ENCODE results near the gene UACA. TPM values are rescaled to one million over a fixed set of nuclear protein-coding genes. Genes with fewer than 3 reads are reported as not detected.

Gene UACA
- total RNA-seq, 1 donor from 2014 or later: 48.0 TPM

DNA sequence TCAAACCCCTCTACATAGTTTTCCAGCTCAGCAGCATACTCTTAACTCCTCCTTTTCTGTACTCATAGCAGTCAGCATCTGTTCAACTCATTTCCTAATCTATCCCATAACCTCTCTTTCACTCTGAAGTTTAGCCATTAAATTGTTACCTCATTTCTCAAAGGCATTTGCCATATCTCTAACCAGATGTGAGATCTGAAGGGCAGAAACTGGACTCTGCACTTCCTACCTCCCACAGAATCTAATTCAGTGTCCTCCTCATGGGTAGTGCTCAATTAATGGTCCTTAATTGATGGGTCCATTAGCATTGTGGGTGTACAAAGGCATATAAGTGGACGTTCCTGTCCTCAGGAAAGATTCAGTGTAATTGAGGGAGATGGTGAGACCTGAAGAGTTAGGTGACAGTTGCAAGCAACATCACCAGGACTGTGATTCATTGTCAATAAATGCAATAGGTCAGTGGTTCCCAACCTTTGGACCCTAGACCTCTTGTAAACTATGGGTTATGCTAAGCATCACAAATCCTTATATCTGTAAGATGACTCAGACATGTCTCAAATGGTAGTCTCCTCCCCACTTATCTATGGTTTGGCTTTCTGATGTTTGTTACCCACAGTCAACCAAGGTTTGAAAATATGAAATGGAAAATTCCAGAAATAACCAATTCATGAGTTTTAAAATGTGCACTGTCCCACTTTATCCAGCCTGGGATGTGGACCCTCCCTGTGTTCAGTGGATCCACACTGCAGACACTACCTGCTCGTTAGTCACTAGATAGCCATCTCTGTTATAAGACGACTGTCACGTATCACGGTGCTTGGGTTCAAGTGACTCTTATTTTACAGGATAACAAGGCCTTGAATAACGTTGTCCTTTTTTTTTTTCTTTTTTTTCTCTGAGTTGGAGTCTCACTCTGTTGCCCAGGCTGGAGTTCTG, 25.0 kb upstream of the UACA start:
- peak; percentile 71 for DNase-seq (ENCODE audit: low read depth)

GRCh38 chr15:70786996-70787395, 23.6 kb upstream of the UACA start:
- DNase-seq (ENCODE audit: low read depth): no peak

DNA sequence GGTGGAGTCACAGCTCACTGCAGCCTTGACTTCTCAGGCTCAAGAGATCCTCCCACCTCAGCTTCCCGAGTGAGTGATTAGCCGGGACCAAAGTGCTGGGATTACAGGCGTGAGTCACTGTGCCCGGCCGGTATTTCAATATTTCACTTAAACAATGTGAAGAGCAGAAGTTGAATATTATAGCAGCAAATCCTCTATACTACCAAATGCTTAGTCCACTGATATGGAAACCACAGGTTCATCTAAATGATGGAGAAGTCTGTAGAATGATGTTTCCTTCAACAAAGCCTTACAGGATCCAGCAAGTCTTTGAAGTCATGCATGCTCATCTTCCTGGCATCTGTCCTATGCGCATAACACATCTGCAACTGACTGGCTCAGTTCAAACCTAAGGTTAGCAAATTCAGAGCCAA, 20.3 kb upstream of the UACA start:
- peak; percentile 79 for DNase-seq (ENCODE audit: low read depth)

- DNase-seq (ENCODE audit: low read depth): peak; percentile 54
These were observed 19.7 kb upstream of the UACA start for GRCh38 chr15:70783041-70783440.

DNA sequence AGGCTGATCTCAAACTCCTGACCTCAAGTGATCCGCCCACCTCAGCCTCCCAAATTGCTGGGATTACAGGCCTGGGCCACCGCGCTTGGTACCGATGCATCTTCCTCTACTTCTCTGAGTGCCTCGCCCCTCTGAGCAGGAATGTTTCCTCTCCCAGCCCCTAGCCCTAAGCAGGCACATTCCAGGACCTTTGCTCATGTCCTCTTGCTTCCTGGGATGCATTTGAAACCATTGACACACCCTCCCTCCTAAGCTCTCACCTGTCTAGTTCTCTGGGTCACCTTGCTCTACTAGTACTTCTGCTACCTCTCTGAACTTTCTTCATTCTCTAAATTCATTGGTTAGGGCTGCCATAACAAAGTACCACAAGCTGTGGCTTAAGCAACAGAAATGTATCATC, 17.9 kb upstream of the UACA start:
- DNase-seq (ENCODE audit: low read depth): peak; percentile 49

GRCh38 chr15:70778258-70779076, 15.1 kb upstream of the UACA start:
- DNase-seq (ENCODE audit: low read depth): peak; percentile 81

GRCh38 chr15:70777170-70777926, 14.0 kb upstream of the UACA start:
- DNase-seq (ENCODE audit: low read depth): peak; percentile 59

DNA sequence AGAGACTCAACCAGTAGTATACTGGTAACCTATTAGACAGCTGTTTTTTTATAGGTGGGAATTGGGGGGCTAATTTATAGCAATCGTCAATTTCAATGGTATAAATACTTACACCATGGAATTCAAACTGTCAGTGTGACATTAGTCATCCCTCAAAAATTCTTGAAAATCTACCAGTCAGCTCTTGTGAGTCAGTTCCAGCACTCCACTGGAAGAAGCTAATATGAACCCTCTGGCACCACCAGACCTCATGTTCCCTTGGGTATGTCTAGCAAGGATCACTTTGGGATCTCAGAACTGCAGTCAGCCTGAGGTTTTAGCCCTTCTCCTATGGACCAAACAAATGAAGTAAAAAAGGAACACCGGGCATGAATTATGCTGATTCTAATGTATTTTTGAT, 11.8 kb upstream of the UACA start:
- peak; percentile 86 for DNase-seq (ENCODE audit: low read depth)

DNA sequence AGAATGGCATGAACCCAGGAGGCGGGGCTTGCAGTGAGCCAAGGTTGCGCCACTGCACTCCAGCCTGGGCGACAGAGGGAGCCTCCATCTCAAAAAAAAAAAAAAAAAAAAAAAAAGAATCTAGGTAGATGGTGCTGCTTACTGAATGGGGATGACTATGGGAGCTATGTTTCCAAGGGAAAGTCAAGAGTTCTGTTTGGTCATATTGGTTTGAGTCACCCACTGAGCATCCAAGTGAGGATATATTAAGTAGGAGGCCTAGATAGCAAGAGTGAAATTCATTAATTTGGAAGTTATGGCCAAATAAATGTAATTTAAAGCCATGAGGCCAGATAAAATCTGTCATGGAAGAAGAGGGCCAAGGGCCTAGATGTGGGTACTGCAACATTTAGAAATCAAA, 9.0 kb upstream of the UACA start:
- no peak for DNase-seq (ENCODE audit: low read depth)

DNA sequence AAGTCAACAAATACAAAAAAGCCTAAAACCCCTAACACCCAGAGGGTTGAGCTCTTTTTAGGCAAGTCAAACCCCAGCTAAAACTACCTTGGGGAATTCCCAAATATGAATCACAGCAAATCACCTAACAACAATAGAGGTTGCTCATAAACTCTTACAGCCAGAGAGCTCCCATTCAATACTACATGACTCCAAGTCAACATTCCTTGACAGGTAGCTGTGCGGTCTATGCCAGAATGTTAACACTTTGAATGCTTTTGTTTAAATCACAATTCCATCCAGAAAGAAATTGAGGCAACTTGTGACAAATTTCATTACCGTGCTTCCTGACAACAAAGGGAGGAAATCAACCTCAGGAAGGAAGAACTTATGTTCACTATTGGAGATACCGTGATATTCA, 7.5 kb upstream of the UACA start:
- DNase-seq (ENCODE audit: low read depth): peak; percentile 83

- DNase-seq (ENCODE audit: low read depth): no peak
These were observed 5.0 kb upstream of the UACA start for GRCh38 chr15:70768257-70768883.

DNA sequence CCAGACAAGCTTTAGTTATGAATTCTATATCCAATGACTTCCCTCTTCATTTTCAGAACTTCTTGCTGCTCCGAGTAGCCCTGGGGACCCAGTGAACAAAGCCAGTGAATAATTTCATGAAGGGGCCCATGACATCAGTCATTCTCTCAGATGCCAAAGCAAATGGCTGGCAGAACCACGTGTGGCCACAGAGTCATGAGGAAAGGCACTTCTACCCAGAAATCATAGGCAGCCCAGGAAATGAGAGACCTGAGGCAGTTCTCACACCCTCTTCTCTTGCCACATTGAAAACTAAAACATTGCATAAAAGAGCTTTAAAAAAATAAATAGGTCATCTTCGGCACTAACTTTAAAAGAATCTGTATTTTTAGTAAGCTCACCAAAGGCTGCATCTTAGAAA, 4.3 kb upstream of the UACA start:
- DNase-seq (ENCODE audit: low read depth): no peak

DNA sequence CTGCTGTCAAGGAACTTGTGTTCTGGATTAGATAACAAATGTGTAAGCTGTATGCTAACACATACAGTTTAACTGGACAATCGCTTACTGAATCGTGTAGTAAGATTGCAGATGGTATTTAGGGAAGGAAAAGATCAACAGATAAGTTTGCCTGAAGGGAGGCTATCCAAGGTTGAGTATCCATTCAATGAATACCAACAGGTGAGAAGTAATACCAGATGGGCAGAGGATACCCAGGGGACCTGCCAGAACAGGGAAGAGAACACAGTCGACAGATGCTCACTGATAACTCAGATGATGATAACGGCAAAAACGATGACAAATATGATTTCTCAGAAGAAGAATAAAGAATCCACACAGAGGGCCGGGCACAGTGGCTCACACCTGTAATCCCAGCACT, 3.2 kb upstream of the UACA start:
- DNase-seq (ENCODE audit: low read depth): no peak

GRCh38 chr15:70765504-70766281, 2.3 kb upstream of the UACA start:
- DNase-seq (ENCODE audit: low read depth): no peak

- no peak for DNase-seq (ENCODE audit: low read depth)
These were observed 782 bp upstream of the UACA start for GRCh38 chr15:70763950-70764730.

DNA sequence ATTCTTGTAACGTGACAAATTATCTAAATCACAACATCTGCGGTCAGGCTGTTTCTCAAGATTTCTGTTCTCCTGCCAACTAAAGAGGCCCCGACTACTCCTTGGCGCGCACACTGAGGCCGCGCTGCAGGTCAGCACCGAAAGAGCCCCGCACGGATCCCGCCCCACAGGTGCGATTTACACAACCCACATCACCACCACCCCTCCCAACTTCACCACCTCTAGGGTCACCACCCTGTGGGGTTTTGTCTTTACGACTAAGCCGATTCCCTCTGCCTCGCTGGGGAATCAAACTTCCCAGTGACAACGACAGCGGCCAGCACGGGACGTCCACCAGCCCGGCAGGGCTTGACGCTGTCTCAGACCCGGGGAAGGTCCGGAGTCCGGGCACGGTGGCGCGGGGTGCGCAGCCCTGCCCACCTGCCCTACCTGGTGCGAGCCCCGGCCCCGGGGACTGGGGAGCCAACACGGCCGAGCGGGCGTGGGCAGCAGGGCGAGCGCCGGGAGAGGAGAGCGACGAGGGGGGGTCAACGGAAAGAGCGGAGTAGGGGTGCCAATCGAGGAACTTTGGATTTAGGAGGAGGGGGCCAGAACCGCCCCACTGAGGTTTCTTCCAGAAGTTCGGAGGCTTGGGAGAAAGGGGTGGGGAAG, 764 bp downstream of the UACA start:
- DNase-seq (ENCODE audit: low read depth): no peak

GRCh38 chr15:70761931-70762468, 1.4 kb downstream of the UACA start:
- DNase-seq (ENCODE audit: low read depth): no peak

- no peak for DNase-seq (ENCODE audit: low read depth)
These were observed 2.3 kb downstream of the UACA start for GRCh38 chr15:70761046-70761445.

- DNase-seq (ENCODE audit: low read depth): no peak
These were observed 4.4 kb downstream of the UACA start for GRCh38 chr15:70758790-70759462.
